Measurements from ENCODE around the gene CEP72. TPM values are rescaled to one million over a fixed set of nuclear protein-coding genes. Genes with fewer than 3 reads are reported as not detected.
A peak's percentile ranks its signal among the peaks of the same experiment; 100 is the strongest.

Gene CEP72
- total RNA-seq, 1 experiment from 2014 or later: 56.5 TPM

- Mint-ChIP-seq H3K27me3 (ENCODE audit: unreplicated experiment) (no peaks in the 10 kb centered on the region), H3K4me1 (ENCODE audit: low read depth, unreplicated experiment) (no peaks in the 10 kb centered on the region), H3K27ac (ENCODE audit: unreplicated experiment) (no peak overlapping the region), H3K4me3 (ENCODE audit: low read depth, unreplicated experiment) (no peak overlapping the region), H3K9me3 (ENCODE audit: low read depth, unreplicated experiment) (no peaks in the 10 kb centered on the region), H3K36me3 (ENCODE audit: insufficient read depth, unreplicated experiment) (peaks cover 16% of the 10 kb centered on the region)
- no TSS peak for BruUV-seq (replicated peaks)
- CTCF ChIA-PET: no interaction called here
- intact Hi-C loops (cut with micrococcal nuclease; ENCODE audit: unreplicated experiment): no loop called here
- no peak for TF ChIP-seq CTCF (IDR thresholded peaks at IDR 0.05; ENCODE audit: unreplicated experiment)
- DNase-seq: no peak
Measured at GRCh38 chr5:641331-641765, 29.2 kb downstream of the CEP72 start.

- CTCF ChIA-PET: no interaction called here
- no TSS peak for BruUV-seq (replicated peaks)
- Mint-ChIP-seq H3K27me3 (ENCODE audit: unreplicated experiment) (no peaks in the 10 kb centered on the region), H3K9me3 (ENCODE audit: low read depth, unreplicated experiment) (no peaks in the 10 kb centered on the region), H3K4me1 (ENCODE audit: low read depth, unreplicated experiment) (no peaks in the 10 kb centered on the region), H3K27ac (ENCODE audit: unreplicated experiment) (no peak overlapping the region), H3K4me3 (ENCODE audit: low read depth, unreplicated experiment) (no peak overlapping the region), H3K36me3 (ENCODE audit: insufficient read depth, unreplicated experiment) (peaks cover 18% of the 10 kb centered on the region)
- TF ChIP-seq CTCF (IDR thresholded peaks at IDR 0.05; ENCODE audit: unreplicated experiment): no peak
- intact Hi-C loops (cut with micrococcal nuclease; ENCODE audit: unreplicated experiment): no loop called here
- DNase-seq: no peak
Measured at GRCh38 chr5:642481-642880, 30.3 kb downstream of the CEP72 start.

- CTCF ChIA-PET: interaction anchor here (0.6 kb wide), 1 partner anchor 197 kb away, joined by 5 read pairs; no protein-coding TSS in a partner anchor
- no peak for TF ChIP-seq CTCF (IDR thresholded peaks at IDR 0.05; ENCODE audit: unreplicated experiment)
- BruUV-seq (replicated peaks): TSS peak; percentile 24
- Mint-ChIP-seq H3K27me3 (ENCODE audit: unreplicated experiment) (no peaks in the 10 kb centered on the region), H3K4me1 (ENCODE audit: low read depth, unreplicated experiment) (no peaks in the 10 kb centered on the region), H3K4me3 (ENCODE audit: low read depth, unreplicated experiment) (no peak overlapping the region), H3K36me3 (ENCODE audit: insufficient read depth, unreplicated experiment) (peaks cover 18% of the 10 kb centered on the region), H3K9me3 (ENCODE audit: low read depth, unreplicated experiment) (no peaks in the 10 kb centered on the region), H3K27ac (ENCODE audit: unreplicated experiment) (no peak overlapping the region)
- intact Hi-C loops (cut with micrococcal nuclease; ENCODE audit: unreplicated experiment): no loop called here
- DNase-seq: no peak
Measured at GRCh38 chr5:643351-643801, 31.2 kb downstream of the CEP72 start.

- H3K27me3 Mint-ChIP-seq (ENCODE audit: unreplicated experiment): no peaks in the 10 kb centered on the region
- TF ChIP-seq CTCF (IDR thresholded peaks at IDR 0.05; ENCODE audit: unreplicated experiment): no peak
- no peak overlapping the region for H3K27ac Mint-ChIP-seq (ENCODE audit: unreplicated experiment)
- BruUV-seq (replicated peaks): no TSS peak
- H3K36me3 Mint-ChIP-seq (ENCODE audit: insufficient read depth, unreplicated experiment): peaks cover 18% of the 10 kb centered on the region
- intact Hi-C loops (cut with micrococcal nuclease; ENCODE audit: unreplicated experiment): no loop called here
- DNase-seq: no peak
- no peaks in the 10 kb centered on the region for H3K9me3 Mint-ChIP-seq (ENCODE audit: low read depth, unreplicated experiment)
- no peak overlapping the region for H3K4me3 Mint-ChIP-seq (ENCODE audit: low read depth, unreplicated experiment)
- CTCF ChIA-PET: interaction anchor here (0.6 kb wide), 1 partner anchor 197 kb away, joined by 5 read pairs; no protein-coding TSS in a partner anchor
- no peaks in the 10 kb centered on the region for H3K4me1 Mint-ChIP-seq (ENCODE audit: low read depth, unreplicated experiment)
Measured at GRCh38 chr5:643811-644271, 31.7 kb downstream of the CEP72 start.

All from Calu3 (cell line).